Measurements from ENCODE around the gene GNAI1. TPM values are rescaled to one million over a fixed set of nuclear protein-coding genes. Genes with fewer than 3 reads are reported as not detected.

The GNAI1 gene
- total RNA-seq, 1 experiment from 2014 or later, result 30.4 TPM

DNA sequence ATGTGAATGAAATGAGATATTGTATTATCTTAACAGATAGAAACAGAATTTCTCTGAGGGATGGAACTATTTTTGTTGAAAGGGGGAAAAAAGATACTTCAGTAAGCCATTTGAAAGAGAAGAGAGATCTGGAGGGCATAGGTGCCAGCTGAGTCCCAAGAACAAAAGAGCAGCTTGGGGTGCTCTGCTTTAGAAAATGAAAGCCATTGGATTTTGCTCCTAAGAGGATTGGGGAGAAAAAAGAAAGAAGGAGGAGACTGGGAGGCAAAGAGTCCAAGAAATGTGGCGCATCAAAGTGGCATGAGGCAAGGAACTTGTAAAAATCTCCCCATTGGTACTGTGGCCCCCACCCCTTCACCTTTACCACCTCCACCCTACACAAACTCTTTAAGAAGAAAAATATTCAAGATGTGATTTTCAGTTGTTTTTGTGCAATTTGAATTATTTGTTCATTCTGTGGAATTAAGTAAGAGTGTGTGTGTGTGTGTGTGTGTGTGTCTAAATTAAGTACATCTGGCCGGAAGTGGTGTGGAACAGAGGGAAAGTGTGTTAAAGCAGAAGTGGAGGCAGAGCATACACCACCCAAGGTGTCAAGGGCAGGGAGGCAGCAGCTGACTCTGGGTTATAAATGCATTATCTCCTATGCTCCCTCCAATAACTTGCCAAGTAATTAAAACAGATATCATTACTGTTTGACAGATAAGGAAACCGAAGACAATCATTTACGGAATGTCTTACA is 9.9 kb upstream of the GNAI1 start:
- Mint-ChIP-seq H3K4me1 (ENCODE audit: insufficient read depth, unreplicated experiment) (no peaks in the 10 kb centered on the region), H3K27me3 (ENCODE audit: insufficient read depth, unreplicated experiment) (peaks cover 10% of the 10 kb centered on the region), H3K4me3 (ENCODE audit: unreplicated experiment) (no peak overlapping the region), H3K27ac (ENCODE audit: low read depth, unreplicated experiment) (no peak overlapping the region), H3K36me3 (ENCODE audit: insufficient read depth, unreplicated experiment) (no peaks in the 10 kb centered on the region), H3K9me3 (ENCODE audit: unreplicated experiment) (no peaks in the 10 kb centered on the region)
- BruUV-seq (replicated peaks), result no TSS peak
- intact Hi-C loops (cut with micrococcal nuclease), result no loop called here
- no peak for DNase-seq (ENCODE audit: unreplicated experiment)
- TF ChIP-seq, protein P1, sequence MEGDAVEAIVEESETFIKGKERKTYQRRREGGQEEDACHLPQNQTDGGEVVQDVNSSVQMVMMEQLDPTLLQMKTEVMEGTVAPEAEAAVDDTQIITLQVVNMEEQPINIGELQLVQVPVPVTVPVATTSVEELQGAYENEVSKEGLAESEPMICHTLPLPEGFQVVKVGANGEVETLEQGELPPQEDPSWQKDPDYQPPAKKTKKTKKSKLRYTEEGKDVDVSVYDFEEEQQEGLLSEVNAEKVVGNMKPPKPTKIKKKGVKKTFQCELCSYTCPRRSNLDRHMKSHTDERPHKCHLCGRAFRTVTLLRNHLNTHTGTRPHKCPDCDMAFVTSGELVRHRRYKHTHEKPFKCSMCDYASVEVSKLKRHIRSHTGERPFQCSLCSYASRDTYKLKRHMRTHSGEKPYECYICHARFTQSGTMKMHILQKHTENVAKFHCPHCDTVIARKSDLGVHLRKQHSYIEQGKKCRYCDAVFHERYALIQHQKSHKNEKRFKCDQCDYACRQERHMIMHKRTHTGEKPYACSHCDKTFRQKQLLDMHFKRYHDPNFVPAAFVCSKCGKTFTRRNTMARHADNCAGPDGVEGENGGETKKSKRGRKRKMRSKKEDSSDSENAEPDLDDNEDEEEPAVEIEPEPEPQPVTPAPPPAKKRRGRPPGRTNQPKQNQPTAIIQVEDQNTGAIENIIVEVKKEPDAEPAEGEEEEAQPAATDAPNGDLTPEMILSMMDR (IDR thresholded peaks at IDR 0.05; ENCODE audit: unreplicated experiment), result no peak
- ChIA-PET POLR2A (no interaction called here), CTCF (no interaction called here)

DNA sequence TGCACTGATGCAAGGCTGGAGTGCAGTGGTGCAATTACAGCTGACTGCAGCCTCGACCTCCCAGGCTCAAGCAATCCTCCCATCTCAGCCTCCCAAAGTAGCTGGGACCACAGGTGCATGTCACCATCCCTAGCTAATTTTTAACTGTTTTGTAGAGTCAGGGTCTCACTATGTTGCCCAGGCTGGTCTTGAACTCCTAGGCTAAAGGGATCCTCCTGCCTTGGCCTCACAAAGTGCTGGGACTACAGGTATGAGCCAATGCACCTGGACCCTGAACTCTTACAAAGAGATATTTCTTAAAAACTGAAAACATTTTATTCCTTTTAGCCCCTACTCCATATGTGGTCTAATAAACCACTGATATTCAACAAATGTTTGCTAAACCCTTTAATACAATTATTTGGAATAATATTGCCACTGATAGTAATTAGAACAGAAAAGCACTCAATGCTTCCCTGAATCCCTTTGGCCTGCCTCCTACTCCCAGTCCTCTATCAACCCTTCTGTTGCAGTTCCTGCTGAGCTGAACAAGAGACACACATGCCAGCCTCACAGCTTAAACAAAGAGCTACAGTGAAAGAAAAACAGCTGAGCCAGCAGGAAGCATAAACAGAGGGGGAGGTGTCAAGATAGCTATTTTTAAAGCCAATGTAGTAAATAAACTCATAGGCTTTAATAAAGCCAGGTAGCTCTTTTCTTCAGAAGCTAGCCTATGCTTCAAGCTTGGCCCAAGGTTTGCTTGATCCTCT is 7.0 kb upstream of the GNAI1 start:
- no peak overlapping the region for H3K4me3 Mint-ChIP-seq (ENCODE audit: unreplicated experiment)
- DNase-seq (ENCODE audit: unreplicated experiment), result no peak
- TF ChIP-seq, protein P1 (IDR thresholded peaks at IDR 0.05; ENCODE audit: unreplicated experiment), result no peak
- BruUV-seq (replicated peaks), result no TSS peak
- H3K9me3 Mint-ChIP-seq (ENCODE audit: unreplicated experiment), result no peaks in the 10 kb centered on the region
- no peaks in the 10 kb centered on the region for H3K27me3 Mint-ChIP-seq (ENCODE audit: insufficient read depth, unreplicated experiment)
- H3K36me3 Mint-ChIP-seq (ENCODE audit: insufficient read depth, unreplicated experiment), result no peaks in the 10 kb centered on the region
- peaks cover 6% of the 10 kb centered on the region for H3K4me1 Mint-ChIP-seq (ENCODE audit: insufficient read depth, unreplicated experiment)
- ChIA-PET CTCF (interaction anchor here (0.6 to 1.5 kb wide), 4 partner anchors 63 to 266 kb away, joined by 3 to 5 read pairs (median 4); no protein-coding TSS in a partner anchor), POLR2A (interaction anchor here (0.6 to 0.8 kb wide), 5 partner anchors 38 to 886 kb away, joined by 3 read pairs; no protein-coding TSS in a partner anchor)
- intact Hi-C loops (cut with micrococcal nuclease), result no loop called here
- no peak overlapping the region for H3K27ac Mint-ChIP-seq (ENCODE audit: low read depth, unreplicated experiment)

DNA sequence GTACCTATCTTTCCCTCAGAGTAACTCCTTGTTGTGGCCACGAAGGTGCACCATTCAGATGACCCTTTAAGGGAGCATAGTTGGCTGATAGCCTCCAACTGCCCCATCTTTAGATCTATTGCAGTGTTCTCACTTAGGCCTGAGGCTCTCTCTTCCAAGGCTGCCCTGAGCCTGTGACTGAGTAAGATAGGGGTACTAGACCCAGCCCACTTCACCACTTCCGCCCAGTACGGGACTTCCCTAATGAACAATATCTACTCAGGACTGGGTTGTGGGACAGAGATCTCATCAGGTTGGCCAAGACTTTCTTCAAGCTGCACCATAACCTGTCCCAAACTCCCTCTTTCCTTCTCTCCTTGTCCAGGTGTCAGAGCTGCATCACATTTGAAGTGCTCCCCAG is 5.7 kb upstream of the GNAI1 start:
- no peak for DNase-seq (ENCODE audit: unreplicated experiment)
- CTCF ChIA-PET, result interaction anchor here (0.8 to 0.9 kb wide), 2 partner anchors 25 to 48 kb away, joined by 3 to 5 read pairs; no protein-coding TSS in a partner anchor
- POLR2A ChIA-PET, result interaction anchor here (12.3 kb wide), 1 partner anchor 23 kb away, joined by 229 read pairs; no protein-coding TSS in a partner anchor
- Mint-ChIP-seq H3K27ac (ENCODE audit: low read depth, unreplicated experiment) (no peak overlapping the region), H3K9me3 (ENCODE audit: unreplicated experiment) (no peaks in the 10 kb centered on the region), H3K4me3 (ENCODE audit: unreplicated experiment) (no peak overlapping the region), H3K27me3 (ENCODE audit: insufficient read depth, unreplicated experiment) (no peaks in the 10 kb centered on the region), H3K4me1 (ENCODE audit: insufficient read depth, unreplicated experiment) (peaks cover 10% of the 10 kb centered on the region), H3K36me3 (ENCODE audit: insufficient read depth, unreplicated experiment) (no peaks in the 10 kb centered on the region)
- no TSS peak for BruUV-seq (replicated peaks)
- TF ChIP-seq, protein P1 (IDR thresholded peaks at IDR 0.05; ENCODE audit: unreplicated experiment), result no peak
- intact Hi-C loops (cut with micrococcal nuclease), result no loop called here

DNA sequence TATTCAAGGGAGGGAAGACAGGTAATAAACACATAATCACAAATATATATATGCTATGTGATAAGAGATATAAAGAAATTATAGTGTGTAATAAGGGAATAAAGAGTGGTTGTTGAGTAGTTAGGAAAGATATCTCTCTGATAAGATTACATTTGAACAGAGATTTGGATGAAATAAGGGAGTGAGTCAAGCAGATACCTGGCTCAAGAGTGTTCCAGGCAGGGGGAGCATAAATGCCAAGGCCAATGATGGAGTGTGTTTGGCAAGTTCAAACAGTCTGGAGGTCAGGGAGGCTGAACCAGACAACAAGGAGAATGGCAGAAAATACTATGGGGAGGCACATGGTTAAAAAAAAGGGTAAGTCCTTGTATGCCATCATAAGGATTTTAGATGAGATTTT is 4.8 kb upstream of the GNAI1 start:
- POLR2A ChIA-PET, result interaction anchor here (12.3 kb wide), 1 partner anchor 22 kb away, joined by 229 read pairs; no protein-coding TSS in a partner anchor
- H3K27ac Mint-ChIP-seq (ENCODE audit: low read depth, unreplicated experiment), result no peak overlapping the region
- CTCF ChIA-PET, result interaction anchor here (0.9 kb wide), 1 partner anchor 48 kb away, joined by 5 read pairs; no protein-coding TSS in a partner anchor
- intact Hi-C loops (cut with micrococcal nuclease), result no loop called here
- no peaks in the 10 kb centered on the region for H3K9me3 Mint-ChIP-seq (ENCODE audit: unreplicated experiment)
- no peak overlapping the region for H3K4me3 Mint-ChIP-seq (ENCODE audit: unreplicated experiment)
- no peaks in the 10 kb centered on the region for H3K27me3 Mint-ChIP-seq (ENCODE audit: insufficient read depth, unreplicated experiment)
- peaks cover 14% of the 10 kb centered on the region for H3K4me1 Mint-ChIP-seq (ENCODE audit: insufficient read depth, unreplicated experiment)
- no peaks in the 10 kb centered on the region for H3K36me3 Mint-ChIP-seq (ENCODE audit: insufficient read depth, unreplicated experiment)
- BruUV-seq (replicated peaks), result no TSS peak
- DNase-seq (ENCODE audit: unreplicated experiment), result no peak
- TF ChIP-seq, protein P1 (IDR thresholded peaks at IDR 0.05; ENCODE audit: unreplicated experiment), result no peak
